Heart right ventricle (tissue), 16 donors: Measurements from ENCODE around the gene MLH1. TPM values are rescaled to one million over a fixed set of nuclear protein-coding genes. Genes with fewer than 3 reads are reported as not detected.
A peak's percentile ranks its signal among the peaks of the same experiment; 100 is the strongest.

ENCODE experiments used
- ATAC-seq, 8 donors: fragments of 200-7000 bp; cut with Tn5 transposase; one replicate each; pipeline ENCODE4 v1.9.1; 2020; ENCODE audit warnings: mild to moderate bottlenecking in 8 of 8, moderate library complexity in 8 of 8, moderate number of reproducible peaks in 1 of 8
- DNase-seq, 2 donors: peaks; one replicate each; pipeline ENCODE4 v3.0.0-alpha.2; 2020
- H3K27ac ChIP-seq, 10 donors: fragments of 200-600 bp; sonication (generic) in 2 of 10; one replicate each; pipeline versions ENCODE4 v1.5.0 to v1.8.0; 2020 to 2022; ENCODE audit warnings: mild to moderate bottlenecking in 3 of 10
- H3K27me3 ChIP-seq, 7 donors: fragments of 200-600 bp; one replicate each; pipeline ENCODE4 v1.8.0; 2021 to 2022; ENCODE audit warnings: mild to moderate bottlenecking in 2 of 7
- H3K36me3 ChIP-seq, 9 donors: fragments of 200-600 bp; sonication (generic) in 1 of 9; one replicate each; pipeline versions ENCODE4 v1.5.0 to v1.8.0; 2020 to 2022; ENCODE audit warnings: mild to moderate bottlenecking in 2 of 9
- H3K4me1 ChIP-seq, 9 donors: fragments of 200-600 bp; sonication (generic) in 1 of 9; one replicate each; pipeline versions ENCODE4 v1.5.0 to v1.8.0; 2020 to 2022; ENCODE audit warnings: mild to moderate bottlenecking in 4 of 9
- H3K4me3 ChIP-seq, 10 donors: fragments of 200-600 bp; sonication (generic) in 2 of 10; one replicate each; pipeline versions ENCODE4 v1.5.0 to v1.8.0; 2020 to 2022; ENCODE audit warnings: mild to moderate bottlenecking in 7 of 10, moderate library complexity in 2 of 10
- H3K9me3 ChIP-seq, 11 donors: fragments of 200-600 bp in 10 of 11; sonication (generic) in 2 of 11; one replicate each; pipeline versions ENCODE4 v1.5.0 to v1.8.0; 2013 to 2022; ENCODE audit warnings: mild to moderate bottlenecking in 2 of 11, control low read depth in 1 of 11, moderate library complexity in 1 of 11
- CTCF ChIP-seq, 9 donors: fragments of 200-600 bp; sonication (generic) in 2 of 9; IDR thresholded peaks; one replicate each; pipeline versions ENCODE4 v1.5.0 to v1.8.0; 2021 to 2022; ENCODE audit warnings: antibody characterized with exemption in 9 of 9, mild to moderate bottlenecking in 5 of 9, moderate library complexity in 1 of 9
- WGBS, 2 donors: extraction: QIAGEN DNeasy Blood & Tissue Kit; methylation state at CpG; one replicate each; pipeline ENCODE4 v1.1.7; 2013; ENCODE audit warnings: inconsistent platforms in 1 of 2; 5-methylcytosine and 5-hydroxymethylcytosine counted together
- intact Hi-C, 10 donors: fragments of 100-400 bp; cut with DNase I; formaldehyde crosslinking; loops; one replicate each; pipeline versions ENCODE4 v1.11.1 to v1.14.2; 2022
- polyA plus RNA-seq, 2 donors: library from polyadenylated mRNA; stranded (reverse); fragments of 200-250 nt; gene quantifications; one replicate each; pipeline ENCODE4 v1.2.3, GENCODE V29; 2013
- total RNA-seq, 10 donors: library from RNA; stranded (reverse); fragmentation: NEBNext Ultra II Directional in 3 of 10; extraction: Animal tissue kit (Norgen Biotek cat#: 25700) in 3 of 10; gene quantifications; one replicate each; pipeline versions ENCODE4 v1.2.1 to v1.2.4, GENCODE V29; 2021 to 2023
- donor health status: Arrhythmogenic right ventricular cardiomyopathy.
- donor health status: ischemic (EF 13 %, LVEDD 7.1; RV severe dilation, severe dysfunction).
- donor health status: healthy with polysubstance abuse.
- donor health status: DM: no; HTN: yes; CAD: no.
- donor health status: DM: no; HTN: no; CAD: no.
- donor health status: ischemic (EF 25% LVEDD 6.9; RV normal size, moderate dysfunction).
- donor health status: ischemic (EF 25% LVEDD 5.7; RV mildly dilated, moderate dysfunction).
- donor health status: healthy.
- donor health status: DM: yes; HTN: yes; CAD: no.
- donor health status: Ischemic cardiomyopathy.
- donor health status: ischemic (EF 35%, LVEDD 5.7; RV mildly dilated, moderate dysfunction).
- donor health status: nonischemic (EF 11% LVEDD 7.7; RV severe dilation, severe dysfunction).
- donor health status: DM: yes; HTN: yes; CAD: no.
- donor health status: PGD.
- donor health status: ischemic (EF 29% LVEDD 5.4; RV normal size, mild dysfunction).
- donor health status: nonischemic (EF 23%, LVEDD 6.1; RV moderate dilation, normal function).

Gene MLH1
- total and polyA plus RNA-seq, 12 donors, result 26.0 to 61.7 (median 51.7) TPM

- 86% methylated on average over 4 of the region's 4 CpGs for WGBS, 2 donors
- Histone ChIP-seq H3K4me1 (peaks cover 0 to 18% (median 3%) of the 10 kb centered on the region in 9 donors), H3K9me3 (no peaks in the 10 kb centered on the region), H3K36me3 (no peaks in the 10 kb centered on the region), H3K27ac (peak overlapping the region in 3 of 10 donors; percentile 37 to 69 (median 55)), H3K27me3 (no peaks in the 10 kb centered on the region), H3K4me3 (no peak overlapping the region)
- DNase-seq (no peak), ATAC-seq (no peak)
- intact Hi-C loops, result no loop called here
- TF ChIP-seq CTCF (IDR thresholded peaks at IDR 0.05), result no peak
Observed at GRCh38 chr3:36969085-36969484, 24.2 kb upstream of the MLH1 start.

- Histone ChIP-seq H3K27me3 (no peaks in the 10 kb centered on the region), H3K27ac (peak overlapping the region in 9 of 10 donors; percentile 26 to 72 (median 55)), H3K4me3 (no peak overlapping the region), H3K4me1 (peaks cover 0 to 18% (median 3%) of the 10 kb centered on the region in 9 donors), H3K9me3 (no peaks in the 10 kb centered on the region), H3K36me3 (no peaks in the 10 kb centered on the region)
- TF ChIP-seq CTCF (IDR thresholded peaks at IDR 0.05), result no peak
- WGBS, 2 donors, result 27 to 41% methylated on average over 3 to 4 of the region's 4 CpGs
- ATAC-seq (peak; percentile 86 to 99 (median 94)), DNase-seq (peak in 1 of 2 donors; percentile 48)
- intact Hi-C loops, result no loop called here
Observed at GRCh38 chr3:36969540-36970432, 23.5 kb upstream of the MLH1 start.

- Histone ChIP-seq H3K9me3 (no peaks in the 10 kb centered on the region), H3K27ac (no peak overlapping the region), H3K36me3 (no peaks in the 10 kb centered on the region), H3K4me1 (peaks cover 0 to 18% (median 3%) of the 10 kb centered on the region in 9 donors), H3K27me3 (no peaks in the 10 kb centered on the region), H3K4me3 (no peak overlapping the region)
- WGBS, 2 donors, result 93 to 96% methylated on average over 2 of the region's 2 CpGs
- ATAC-seq (no peak), DNase-seq (no peak)
- TF ChIP-seq CTCF (IDR thresholded peaks at IDR 0.05), result no peak
- intact Hi-C loops, result no loop called here
Observed at GRCh38 chr3:36972163-36972562, 21.2 kb upstream of the MLH1 start.

GRCh38 chr3:36973139-36973538 is 20.2 kb upstream of the MLH1 start:
- intact Hi-C loops, result no loop called here
- no peak for ATAC-seq
- Histone ChIP-seq H3K27ac (no peak overlapping the region), H3K27me3 (no peaks in the 10 kb centered on the region), H3K4me1 (peaks cover 0 to 18% (median 3%) of the 10 kb centered on the region in 9 donors), H3K9me3 (peaks cover 0 to 4% (median 0%) of the 10 kb centered on the region in 11 donors), H3K4me3 (no peak overlapping the region), H3K36me3 (no peaks in the 10 kb centered on the region)
- no peak for DNase-seq
- 88 to 93% methylated on average over 1 of the region's 1 CpG for WGBS, 2 donors
- TF ChIP-seq CTCF (IDR thresholded peaks at IDR 0.05), result no peak
